ENCODE measurements around the gene PLA2G3.
A peak's percentile ranks its signal among the peaks of the same experiment; 100 is the strongest.
"Not testable (repeated sequence)": the region's sequence is repeated elsewhere in the genome, so short reads cannot be mapped to it uniquely, and the experiment has no call there.

The PLA2G3 gene

GRCh38 chr22:31173386-31174145 lies 33.3 kb upstream of the PLA2G3 start:
- Histone ChIP-seq H3K27me3 (ENCODE audit: insufficient read depth, poor library complexity, severe bottlenecking) (no peaks in the 10 kb centered on the region), H3K9me3 (ENCODE audit: severe bottlenecking) (no peaks in the 10 kb centered on the region), H3K4me3 (ENCODE audit: severe bottlenecking) (no peak overlapping the region), H3K4me1 (ENCODE audit: insufficient read depth, poor library complexity, severe bottlenecking) (peaks cover 42% of the 10 kb centered on the region), H3K27ac (ENCODE audit: poor library complexity, severe bottlenecking) (peak overlapping the region; percentile 97), H3K36me3 (ENCODE audit: low read depth) (peaks cover 18% of the 10 kb centered on the region)
- TF ChIP-seq CTCF (IDR thresholded peaks at IDR 0.05; ENCODE audit: poor library complexity, severe bottlenecking): no peak
- peak; percentile 82 for ATAC-seq (ENCODE audit: low read depth)
- no peak for DNase-seq (ENCODE audit: low spot score)

- DNase-seq (ENCODE audit: low spot score); ATAC-seq (ENCODE audit: low read depth); H3K9me3 ChIP-seq (ENCODE audit: severe bottlenecking); H3K27me3 ChIP-seq (ENCODE audit: insufficient read depth, poor library complexity, severe bottlenecking); H3K4me3 ChIP-seq (ENCODE audit: severe bottlenecking): not testable (repeated sequence)
- Histone ChIP-seq H3K27ac (ENCODE audit: poor library complexity, severe bottlenecking) (peak overlapping the region; percentile 97), H3K4me1 (ENCODE audit: insufficient read depth, poor library complexity, severe bottlenecking) (peaks cover 25% of the 10 kb centered on the region), H3K36me3 (ENCODE audit: low read depth) (peaks cover 13% of the 10 kb centered on the region)
Measured at GRCh38 chr22:31171734-31172133, 31.4 kb upstream of the PLA2G3 start.

- Histone ChIP-seq H3K4me3 (ENCODE audit: severe bottlenecking) (no peak overlapping the region), H3K36me3 (ENCODE audit: low read depth) (peaks cover 17% of the 10 kb centered on the region), H3K9me3 (ENCODE audit: severe bottlenecking) (no peaks in the 10 kb centered on the region), H3K27me3 (ENCODE audit: insufficient read depth, poor library complexity, severe bottlenecking) (no peaks in the 10 kb centered on the region), H3K4me1 (ENCODE audit: insufficient read depth, poor library complexity, severe bottlenecking) (peaks cover 22% of the 10 kb centered on the region), H3K27ac (ENCODE audit: poor library complexity, severe bottlenecking) (no peak overlapping the region)
- TF ChIP-seq CTCF (IDR thresholded peaks at IDR 0.05; ENCODE audit: poor library complexity, severe bottlenecking): no peak
- DNase-seq (ENCODE audit: low spot score) (no peak), ATAC-seq (ENCODE audit: low read depth) (no peak)
Measured at GRCh38 chr22:31170971-31171370, 30.7 kb upstream of the PLA2G3 start.

- no peak for ATAC-seq (ENCODE audit: low read depth)
- no peak for DNase-seq (ENCODE audit: low spot score)
- Histone ChIP-seq H3K4me1 (ENCODE audit: insufficient read depth, poor library complexity, severe bottlenecking) (peaks cover 11% of the 10 kb centered on the region), H3K9me3 (ENCODE audit: severe bottlenecking) (no peaks in the 10 kb centered on the region), H3K36me3 (ENCODE audit: low read depth) (peaks cover 24% of the 10 kb centered on the region), H3K27ac (ENCODE audit: poor library complexity, severe bottlenecking) (peak overlapping the region; percentile 46), H3K27me3 (ENCODE audit: insufficient read depth, poor library complexity, severe bottlenecking) (no peaks in the 10 kb centered on the region), H3K4me3 (ENCODE audit: severe bottlenecking) (no peak overlapping the region)
- TF ChIP-seq CTCF (IDR thresholded peaks at IDR 0.05; ENCODE audit: poor library complexity, severe bottlenecking): peak; percentile 15
Measured at GRCh38 chr22:31162015-31162765, 21.9 kb upstream of the PLA2G3 start.

GRCh38 chr22:31161386-31161785 lies 21.1 kb upstream of the PLA2G3 start:
- no peak for TF ChIP-seq CTCF (IDR thresholded peaks at IDR 0.05; ENCODE audit: poor library complexity, severe bottlenecking)
- Histone ChIP-seq H3K4me3 (ENCODE audit: severe bottlenecking) (no peak overlapping the region), H3K27me3 (ENCODE audit: insufficient read depth, poor library complexity, severe bottlenecking) (no peaks in the 10 kb centered on the region), H3K4me1 (ENCODE audit: insufficient read depth, poor library complexity, severe bottlenecking) (peaks cover 11% of the 10 kb centered on the region), H3K36me3 (ENCODE audit: low read depth) (peaks cover 17% of the 10 kb centered on the region), H3K9me3 (ENCODE audit: severe bottlenecking) (no peaks in the 10 kb centered on the region), H3K27ac (ENCODE audit: poor library complexity, severe bottlenecking) (peak overlapping the region; percentile 46)
- no peak for ATAC-seq (ENCODE audit: low read depth)
- DNase-seq (ENCODE audit: low spot score): no peak

Measured in RWPE2 (cell line).